Measurements from ENCODE around the gene FBXL13.
"Not testable (repeated sequence)": the region's sequence is repeated elsewhere in the genome, so short reads cannot be mapped to it uniquely, and the experiment has no call there.

The FBXL13 gene

DNA sequence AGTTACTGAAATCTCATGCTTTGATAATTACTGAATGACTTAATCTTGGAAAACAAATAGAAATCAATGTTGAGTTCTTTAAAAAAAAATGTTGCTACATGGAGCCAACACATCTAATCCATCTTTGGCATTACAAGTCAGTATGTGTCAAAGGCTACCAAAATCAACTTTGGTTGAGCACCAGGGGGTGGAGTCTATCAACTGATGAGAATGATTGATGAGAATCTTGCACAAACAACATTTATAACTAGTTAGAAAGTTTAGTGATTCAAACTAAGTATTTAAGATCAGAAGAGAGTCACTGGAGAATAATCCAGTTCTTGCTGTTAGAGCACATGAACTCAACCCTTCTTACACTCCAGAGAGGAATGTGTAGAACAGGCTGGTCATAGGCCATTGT lies 232.3 kb downstream of the FBXL13 start:
- FAIRE-seq, result no peak

DNA sequence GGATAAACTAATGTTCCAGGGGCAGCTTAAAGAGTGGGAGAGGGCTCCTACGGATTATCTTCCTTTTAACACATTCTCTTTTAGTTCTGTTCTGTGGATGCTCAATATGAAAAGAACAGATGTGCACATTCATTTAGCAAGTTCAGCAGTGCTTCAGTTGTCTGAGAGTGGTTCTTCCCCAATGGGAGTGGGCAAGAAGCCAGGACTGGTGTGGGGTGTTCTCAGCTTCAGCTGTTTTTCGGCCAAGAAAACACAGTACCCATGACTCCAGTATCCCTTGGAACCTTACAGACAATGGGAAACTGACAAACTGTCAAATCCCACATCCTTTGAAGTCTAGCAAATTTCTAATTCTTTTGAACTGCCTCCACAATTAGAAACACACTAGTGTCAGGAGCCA lies 233.3 kb downstream of the FBXL13 start:
- FAIRE-seq, result no peak

DNA sequence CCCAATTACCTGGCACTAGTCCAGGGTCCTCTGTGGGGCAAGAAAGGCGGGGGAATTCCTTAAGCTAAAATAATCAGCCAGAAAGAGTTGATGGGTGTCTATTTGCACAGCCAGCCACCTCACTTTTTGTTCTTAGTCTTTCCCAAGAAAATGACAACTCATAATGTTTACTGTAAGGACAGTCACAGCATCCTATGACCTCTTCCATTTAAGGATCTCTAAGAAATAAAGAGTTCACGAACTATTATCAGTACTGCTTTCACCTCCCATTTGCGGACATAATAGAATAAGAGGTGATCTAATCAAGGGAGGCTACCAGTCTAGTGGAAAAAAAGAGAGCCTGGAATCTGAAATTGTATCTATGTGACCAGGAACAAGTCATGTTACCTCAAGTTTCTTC lies 234.2 kb downstream of the FBXL13 start:
- FAIRE-seq, result no peak

DNA sequence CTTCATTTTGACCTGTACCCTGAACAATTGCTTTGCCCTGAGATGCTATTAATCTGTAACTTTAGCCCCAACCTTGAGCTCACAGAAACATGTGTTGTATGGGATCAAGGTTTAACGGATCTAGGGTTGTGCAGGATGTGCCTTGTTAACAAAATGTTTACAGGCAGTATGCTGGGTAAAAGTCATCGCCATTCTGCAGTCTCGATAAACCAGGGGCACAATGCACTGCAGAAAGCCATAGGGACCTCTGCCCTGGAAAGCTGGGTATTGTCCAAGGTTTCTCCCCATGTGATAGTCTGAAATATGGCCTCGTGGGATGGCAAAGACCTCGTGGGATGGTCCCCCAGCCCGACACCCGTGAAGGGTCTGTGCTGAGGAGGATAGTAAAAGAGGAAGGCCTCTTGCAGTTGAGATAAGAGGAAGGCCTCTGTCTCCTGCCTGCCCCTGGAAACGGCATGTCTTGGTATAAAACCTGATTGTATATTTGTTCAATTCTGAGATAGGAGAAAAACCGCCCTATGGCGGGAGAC lies 236.0 kb downstream of the FBXL13 start:
- FAIRE-seq, result not testable (repeated sequence)

DNA sequence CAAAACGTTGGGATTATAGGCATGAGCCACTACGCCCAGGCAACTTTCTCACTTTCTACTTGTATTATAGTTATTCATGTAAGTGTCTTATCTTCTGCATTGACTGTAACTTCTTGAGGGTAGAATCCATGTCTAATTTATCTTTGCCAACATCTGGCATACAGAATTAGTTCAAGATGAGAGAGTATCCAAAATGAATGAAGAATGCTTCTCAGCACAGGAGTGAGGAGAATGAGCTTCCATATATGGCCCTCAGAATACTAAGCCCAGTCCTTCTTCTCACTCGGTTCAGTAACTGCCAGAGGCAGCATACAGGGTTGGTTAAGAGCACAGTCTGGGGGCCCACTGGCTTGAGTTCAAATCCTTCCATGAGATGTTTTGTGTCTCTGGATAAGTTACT lies 236.8 kb downstream of the FBXL13 start:
- FAIRE-seq, result no peak

DNA sequence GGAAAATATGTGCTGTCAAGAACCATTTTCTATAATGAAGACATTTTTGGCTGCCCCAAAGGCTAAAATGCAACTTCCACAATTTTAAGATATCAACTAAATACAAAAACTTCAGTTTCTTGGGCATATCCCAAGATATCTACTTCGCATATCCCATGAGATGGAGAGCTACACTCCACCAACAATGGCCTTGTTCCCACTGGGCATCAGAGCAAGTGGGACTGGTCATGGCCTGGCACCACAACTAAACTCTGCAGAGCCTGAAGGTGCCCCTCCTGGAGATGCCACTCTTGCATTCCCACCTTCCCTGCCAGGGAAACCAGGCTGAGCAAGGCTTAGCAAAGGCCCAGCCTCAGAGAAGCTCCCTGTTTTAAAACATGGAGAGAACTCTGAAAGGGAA lies 237.6 kb downstream of the FBXL13 start:
- no peak for FAIRE-seq

DNA sequence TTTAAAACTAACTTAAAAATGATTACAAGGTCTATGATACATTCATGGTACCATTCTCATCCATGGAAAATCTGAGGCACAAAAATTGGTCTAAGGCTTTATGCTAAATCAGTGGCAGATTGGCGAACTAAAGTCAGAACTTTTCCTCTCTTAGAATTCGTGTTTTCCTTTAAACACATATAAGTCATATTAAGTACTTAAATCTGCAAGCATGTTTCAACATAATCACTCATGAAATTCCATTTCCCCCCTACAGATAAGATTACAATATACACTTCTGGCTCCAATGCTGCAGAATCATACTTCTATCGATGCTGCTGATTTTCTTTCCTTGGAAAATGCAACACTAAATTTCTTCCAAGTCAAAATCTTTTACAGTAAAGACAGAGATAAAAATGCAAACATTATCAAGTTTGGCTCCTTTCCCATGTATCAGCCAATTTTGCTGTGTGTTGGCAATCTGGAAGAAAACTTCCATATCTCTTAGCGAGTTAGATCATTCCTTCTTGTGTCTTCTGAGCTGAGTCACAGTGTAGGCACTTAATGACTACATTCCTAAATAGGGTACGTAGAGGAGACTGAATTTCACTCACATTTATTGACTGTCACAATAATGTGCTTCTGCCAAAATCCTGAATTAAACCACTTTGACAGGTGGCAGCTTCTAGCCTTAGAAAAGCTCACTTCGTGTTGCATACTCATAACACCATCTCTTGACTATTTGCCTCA lies 238.2 kb downstream of the FBXL13 start:
- no peak for FAIRE-seq

DNA sequence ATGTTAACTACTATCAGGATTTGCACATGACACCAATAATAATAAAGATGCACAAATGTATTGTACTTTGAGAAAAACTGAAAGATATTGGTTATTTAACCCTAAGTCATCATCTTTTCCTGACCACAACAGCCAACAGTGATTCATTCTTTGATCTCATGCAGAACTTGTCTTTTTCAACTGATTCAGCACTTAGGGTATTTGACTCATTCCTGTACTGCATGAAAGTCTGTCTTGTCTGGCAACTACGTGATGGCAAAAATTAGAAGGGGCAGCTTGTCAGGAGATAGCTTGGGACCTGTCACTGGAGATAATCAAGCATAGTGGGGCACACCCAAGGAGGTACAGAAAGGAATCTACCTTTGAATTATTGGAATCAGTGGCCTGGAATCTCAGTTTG lies 239.6 kb downstream of the FBXL13 start:
- no peak for FAIRE-seq

DNA sequence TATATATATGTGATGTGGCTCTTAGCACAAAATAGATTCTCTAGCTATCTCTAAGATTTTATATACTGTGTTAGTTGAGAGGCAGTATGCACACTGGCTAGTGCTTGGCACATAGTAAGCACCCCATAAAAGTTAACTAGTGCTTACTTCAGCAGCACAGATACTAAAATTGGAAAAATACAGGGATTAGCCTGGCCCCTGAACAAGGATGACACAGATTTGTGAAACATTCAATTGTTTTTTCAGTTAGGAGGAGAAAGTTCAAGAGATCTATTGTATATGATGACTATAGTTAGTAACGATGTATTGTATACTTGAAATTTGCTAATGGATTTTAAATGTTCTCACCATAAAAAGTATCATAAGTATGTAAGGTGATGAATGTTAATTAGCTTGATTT lies 240.1 kb downstream of the FBXL13 start:
- no peak for FAIRE-seq

DNA sequence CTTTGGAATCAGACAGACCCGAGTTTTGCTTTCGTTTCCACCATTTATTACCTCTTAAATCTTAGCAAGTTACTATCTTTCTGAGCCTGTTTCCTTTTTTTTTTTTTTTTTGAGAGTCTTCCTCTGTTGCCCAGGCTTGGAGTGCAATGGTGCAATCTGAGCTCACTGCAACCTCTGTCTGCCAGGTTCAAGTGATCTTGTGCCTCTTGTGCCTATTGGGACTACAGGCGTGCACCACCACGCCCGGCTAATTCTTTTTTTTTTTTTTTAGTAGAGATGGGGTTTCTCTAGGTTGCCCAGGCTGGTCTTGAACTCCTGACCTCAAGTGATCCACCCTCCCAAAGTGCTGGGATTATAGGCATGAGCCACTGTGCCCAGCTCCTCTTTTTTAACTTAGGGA lies 241.3 kb downstream of the FBXL13 start:
- FAIRE-seq, result no peak

DNA sequence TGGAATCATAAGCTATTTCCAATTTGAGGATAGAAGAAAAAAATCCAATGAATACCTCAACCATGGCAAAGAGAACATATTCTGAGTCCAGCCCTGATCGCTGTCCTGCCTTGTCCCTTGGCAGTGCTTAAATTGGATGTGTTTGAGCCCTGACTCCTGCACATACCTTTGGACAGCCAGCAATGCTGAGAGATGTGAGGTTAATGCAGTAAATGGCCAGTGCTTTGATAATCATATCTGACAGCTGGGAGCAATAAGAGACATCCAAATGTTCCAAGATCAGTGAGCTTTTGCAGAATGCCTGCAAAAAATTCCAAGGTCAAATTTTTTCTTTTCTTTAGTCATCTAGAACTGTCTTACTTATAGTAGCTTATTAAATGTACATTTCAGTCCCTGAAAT lies 241.9 kb downstream of the FBXL13 start:
- no peak for FAIRE-seq

DNA sequence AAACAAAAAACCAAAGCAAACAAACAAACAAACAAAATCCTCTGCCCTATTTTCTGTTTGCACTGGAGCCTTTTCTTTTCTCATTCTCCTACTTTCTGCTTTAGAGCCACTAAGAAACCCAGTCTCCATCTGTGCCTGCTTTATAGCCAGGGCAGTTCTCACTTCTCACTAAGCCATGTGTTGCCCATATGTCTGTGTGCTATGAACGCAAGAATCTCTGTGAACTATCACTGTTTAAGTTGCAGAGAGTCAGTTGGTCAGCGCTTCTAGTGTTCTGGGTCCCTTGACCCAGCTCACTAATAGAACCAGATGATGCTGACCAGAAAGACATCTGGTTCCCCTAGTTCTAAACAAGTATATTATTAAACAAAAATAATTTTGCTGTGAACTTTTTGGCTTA lies 244.4 kb downstream of the FBXL13 start:
- peak; percentile 98 for FAIRE-seq

DNA sequence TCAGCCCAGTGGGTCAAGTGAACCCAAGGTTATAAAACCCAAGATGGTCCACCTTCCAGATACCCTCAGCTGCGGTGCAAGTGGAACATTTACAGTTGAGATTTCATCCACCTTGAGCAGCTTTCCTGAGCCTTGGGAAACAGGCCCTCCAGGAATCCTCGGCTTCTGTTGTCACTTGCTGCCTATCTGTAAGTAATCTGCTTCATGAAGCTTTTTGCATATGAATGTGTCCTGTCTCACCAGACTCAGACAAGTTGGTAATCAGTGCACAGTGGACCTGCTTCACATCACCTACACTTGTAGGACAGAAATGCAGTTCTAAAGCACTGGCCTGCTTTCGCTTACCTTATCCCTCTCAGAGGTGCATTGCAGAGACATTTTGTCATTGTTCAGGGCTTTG lies 245.5 kb downstream of the FBXL13 start:
- no peak for FAIRE-seq

DNA sequence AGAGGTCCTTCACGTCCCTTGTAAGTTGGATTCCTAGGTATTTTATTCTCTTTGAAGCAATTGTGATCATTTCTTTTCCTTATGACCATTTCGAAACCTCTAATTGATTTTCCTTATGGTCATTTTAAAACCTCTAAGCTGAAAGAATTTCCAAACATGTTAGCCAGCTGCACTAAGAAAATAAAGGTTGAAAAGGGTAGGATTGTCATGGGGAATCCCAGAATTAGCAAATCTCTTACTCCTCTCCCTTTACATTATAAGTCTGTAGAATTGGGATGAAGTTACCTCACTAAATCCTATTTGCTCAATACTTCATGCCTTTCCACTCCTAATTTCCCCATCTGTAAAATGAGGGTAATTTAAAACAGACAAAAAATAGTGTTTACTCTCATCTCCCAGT lies 246.3 kb downstream of the FBXL13 start:
- no peak for FAIRE-seq

DNA sequence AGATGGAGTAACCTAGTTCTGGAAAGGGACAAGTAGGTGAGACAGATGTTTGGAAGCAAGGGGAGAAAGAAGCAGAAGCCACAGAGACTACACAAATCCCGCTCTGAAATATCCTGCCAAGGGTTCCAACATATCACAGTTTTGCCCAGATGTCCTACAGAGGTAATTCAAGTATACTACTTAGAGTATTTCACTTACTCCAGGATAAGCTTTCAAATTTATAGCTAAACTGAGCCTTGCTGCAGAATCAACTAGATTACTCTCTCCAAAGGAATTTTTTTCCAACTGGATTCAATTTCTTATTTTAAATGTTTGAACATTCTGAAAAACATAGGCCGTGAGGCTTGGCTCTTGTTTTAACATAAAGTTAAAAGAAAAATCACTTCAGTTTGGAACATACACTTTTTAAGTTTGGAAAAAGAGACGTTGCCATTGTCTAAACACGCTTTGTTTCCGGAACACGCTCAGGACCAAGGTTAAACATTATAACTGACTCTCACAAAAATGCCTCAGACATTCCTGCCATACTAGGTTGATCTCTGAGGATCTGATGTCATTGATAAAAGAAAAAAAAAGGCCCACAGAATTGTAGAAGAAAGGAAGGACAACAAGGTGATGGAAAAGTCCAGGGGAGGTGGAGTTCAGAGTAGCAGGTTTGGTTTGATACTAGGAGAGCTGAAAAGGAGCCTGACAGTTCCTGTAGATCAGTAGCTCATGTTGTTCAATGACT lies 251.0 kb downstream of the FBXL13 start:
- FAIRE-seq, result no peak

DNA sequence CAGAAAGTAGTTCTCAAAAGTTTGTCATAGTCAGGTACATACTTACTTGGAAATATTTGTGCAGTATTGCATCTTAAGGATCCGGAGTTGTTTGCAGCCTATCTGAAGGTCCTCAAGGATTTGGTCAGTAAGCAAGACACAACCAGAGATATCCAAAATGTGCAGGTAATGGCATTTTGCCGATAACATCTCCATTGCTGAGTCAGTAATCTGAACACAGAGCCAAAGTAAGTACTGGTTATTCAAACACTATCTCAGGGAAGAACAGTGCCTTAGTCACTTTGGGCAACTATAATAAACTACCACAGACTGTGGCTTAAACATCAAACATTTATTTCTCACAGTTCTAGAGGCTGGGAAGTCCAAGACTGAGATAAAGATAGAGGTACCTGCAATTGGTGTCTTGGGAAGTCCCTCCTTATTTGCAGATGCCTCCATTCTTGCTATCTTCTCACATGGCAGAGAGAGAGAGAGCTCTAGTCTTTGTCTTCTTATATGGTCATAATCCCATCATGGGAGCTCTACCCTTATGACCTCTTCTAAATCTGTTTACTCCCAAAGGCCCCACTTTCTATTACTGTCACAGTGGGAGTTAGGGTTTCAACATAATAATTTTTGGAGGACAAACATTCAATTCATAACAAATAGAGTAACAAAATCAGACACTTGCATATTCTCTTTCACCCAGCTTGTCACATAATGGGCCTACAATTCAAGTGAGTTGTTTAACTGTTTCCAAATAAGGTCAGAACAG lies 252.4 kb downstream of the FBXL13 start:
- FAIRE-seq, result no peak

DNA sequence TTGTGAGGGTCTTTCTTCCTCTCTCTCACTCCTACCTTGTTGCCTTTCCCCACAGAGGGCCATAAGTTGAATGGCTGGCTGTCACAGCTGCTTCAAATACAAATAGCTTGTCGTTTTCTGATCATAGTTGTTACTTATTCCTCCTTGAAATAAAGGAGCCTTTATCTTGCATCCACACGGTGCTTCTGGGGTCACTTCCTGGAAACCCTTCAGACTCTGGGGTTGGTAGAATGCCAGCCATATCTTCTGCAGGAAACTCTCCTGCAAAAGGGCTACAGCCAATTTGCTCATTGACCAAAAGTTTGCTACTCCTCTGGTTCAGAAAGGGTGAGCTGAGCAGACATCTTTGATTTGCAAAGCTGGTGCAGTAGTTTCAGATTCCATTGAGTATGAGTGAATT lies 255.4 kb downstream of the FBXL13 start:
- FAIRE-seq, result no peak

DNA sequence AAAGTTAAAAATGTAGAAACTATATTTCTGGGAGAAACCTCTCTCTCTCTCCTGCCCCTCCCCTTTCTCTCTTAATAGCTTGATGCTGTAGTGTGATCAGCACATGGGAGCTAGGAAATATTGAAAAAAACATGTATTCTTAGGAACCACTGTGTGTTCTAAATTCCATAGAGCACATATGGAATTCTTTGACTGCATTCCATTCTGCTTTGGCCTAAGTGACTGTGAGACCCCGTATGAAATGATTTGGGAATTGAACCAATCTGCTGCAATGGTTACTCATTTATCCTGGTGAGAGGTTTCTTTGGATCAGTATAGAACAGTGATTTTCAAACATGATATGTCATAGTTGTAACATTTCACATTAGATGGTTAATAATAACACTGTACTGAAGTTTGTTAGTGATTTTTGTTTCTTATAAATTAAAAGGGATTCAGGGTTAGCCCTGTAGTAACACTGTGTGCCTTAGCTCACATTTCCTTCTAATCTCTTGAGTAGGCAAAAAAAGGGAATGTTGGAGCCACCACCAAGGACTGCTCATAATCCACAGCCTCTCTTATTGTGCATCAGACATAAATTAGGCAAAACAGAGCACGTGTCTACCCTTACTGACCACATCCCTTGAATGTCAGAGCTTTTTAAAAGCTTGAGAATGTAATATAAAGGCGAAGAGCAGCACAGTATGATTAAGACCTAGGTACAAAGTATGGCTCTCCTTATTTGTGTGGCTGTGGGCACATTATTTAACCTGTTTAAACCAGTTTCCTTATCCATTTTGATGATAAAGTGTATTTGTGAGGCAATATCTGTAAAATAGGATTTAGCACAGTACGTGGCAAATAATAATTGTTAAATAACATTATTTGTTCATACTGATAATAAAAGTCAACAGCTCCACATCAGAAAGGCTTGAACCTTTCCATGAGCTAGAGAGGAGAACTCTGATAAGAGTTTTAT lies 256.7 kb downstream of the FBXL13 start:
- FAIRE-seq, result no peak

DNA sequence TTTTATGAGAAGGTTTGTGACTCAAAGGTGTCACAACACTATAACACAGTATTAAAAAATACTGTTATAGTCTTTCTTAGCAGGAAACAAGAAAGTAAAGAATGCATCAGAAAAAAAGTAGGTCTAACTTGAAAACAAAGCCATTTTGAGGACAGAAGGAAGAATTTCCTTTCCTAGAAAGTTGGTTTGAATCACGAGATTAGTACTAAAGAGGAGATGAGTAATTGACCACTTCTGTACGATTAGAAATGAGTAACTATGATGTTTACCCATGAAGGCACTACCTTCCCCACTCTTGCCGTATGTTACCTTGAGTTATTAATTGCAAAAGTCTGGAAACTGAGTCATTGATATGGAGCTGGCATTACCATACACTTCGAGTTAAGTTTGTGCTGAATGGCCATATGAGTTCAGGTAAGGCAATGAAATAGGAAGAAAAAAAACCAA lies 260.5 kb downstream of the FBXL13 start:
- no peak for FAIRE-seq

DNA sequence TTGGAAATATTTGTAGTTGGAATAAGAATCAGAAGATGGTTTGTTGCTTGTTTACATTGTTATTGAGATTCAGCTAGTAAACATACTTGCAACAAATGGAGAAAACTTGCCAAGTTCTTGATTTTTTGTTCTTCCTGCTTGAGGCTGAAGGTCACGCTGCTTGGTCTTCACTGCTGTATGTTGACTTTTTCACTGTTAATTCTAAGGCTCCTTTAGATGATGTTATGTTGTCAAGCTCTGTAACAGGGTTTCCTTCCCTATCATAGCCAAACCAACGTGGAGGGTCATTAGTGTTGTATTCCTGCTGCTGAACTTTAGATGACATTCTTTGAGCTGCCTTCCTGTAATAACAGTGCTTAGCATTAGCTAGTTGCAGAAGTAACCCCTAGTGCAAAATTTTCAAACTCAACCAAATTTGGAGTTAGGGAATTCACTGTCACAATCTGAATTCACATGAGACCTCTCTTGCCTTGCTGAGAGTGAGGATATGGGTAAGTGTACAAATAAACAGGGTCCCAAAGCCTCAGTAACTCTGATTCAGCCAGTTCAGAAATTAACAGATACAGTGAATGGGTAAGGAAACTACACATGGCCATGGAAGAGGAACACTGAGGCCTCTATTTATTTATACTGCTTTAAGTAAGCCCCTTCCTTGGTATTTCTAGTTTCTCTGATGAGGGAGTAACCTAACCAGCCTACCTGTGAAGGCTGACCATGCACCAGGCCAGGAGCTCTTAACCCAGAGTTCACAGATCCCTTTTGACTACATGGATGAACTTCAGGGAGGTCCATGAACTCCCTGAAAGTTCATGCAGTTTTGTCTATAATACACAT lies 261.2 kb downstream of the FBXL13 start:
- FAIRE-seq, result peak; percentile 88

DNA sequence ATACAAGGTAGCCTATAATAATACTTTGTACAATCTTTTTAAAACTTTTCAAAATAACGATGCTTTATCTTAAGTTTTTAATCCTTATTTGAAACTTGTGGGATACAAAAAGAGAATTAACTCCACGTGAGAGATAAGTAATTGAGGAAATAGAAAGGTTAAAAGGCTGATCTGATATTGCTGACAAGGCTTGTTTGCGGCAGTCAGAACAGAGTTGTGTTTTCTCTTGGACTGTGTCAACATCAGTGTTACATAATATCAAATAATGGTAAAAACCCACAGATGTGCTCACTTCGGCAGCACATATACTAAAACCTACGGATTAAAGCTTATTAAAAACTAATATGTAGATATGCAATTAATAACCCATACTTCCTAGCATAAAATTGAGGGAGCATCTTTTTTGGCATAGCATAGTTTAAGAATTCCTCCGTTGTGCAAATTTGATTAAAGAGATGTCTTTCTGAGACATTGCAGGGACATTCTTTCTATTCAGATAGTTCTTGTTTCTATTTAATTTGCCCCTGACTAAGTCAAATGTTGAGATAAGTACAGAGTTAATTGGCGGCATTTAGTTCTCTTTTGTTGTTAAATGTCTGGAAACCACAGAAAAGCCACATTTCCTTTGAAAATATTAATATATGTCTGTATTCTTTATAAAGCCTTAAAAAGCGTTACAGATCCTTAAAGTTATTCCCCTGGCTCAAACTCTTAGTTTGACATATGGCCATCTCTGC lies 262.5 kb downstream of the FBXL13 start:
- no peak for FAIRE-seq
